Astrocyte of the cerebellum (primary cell): Measurements from ENCODE around the gene KLHL21.
A peak's percentile ranks its signal among the peaks of the same experiment; 100 is the strongest.
"Not testable (repeated sequence)": the region's sequence is repeated elsewhere in the genome, so short reads cannot be mapped to it uniquely, and the experiment has no call there.

ENCODE experiments used
- DNase-seq: peaks from one replicate; pipeline ENCODE4 v3.0.0-alpha.2; 2011; ENCODE audit warnings: low read depth
- H3K4me3 ChIP-seq: 2 replicates; pipeline ENCODE4 v1.5.1; 2011; ENCODE audit warnings: mild to moderate bottlenecking, low read depth, low read length, moderate library complexity
- in situ Hi-C: cut with HindIII; loops from 2 replicates; pipeline ENCODE4 v1.10.0; 2017; ENCODE audit warnings: low sequenced_read_pairs
- TF ChIP-seq, protein P1 (sequence below): IDR thresholded peaks from 2 replicates; pipeline ENCODE4 v1.5.1; 2012; ENCODE audit warnings: low read length, low read depth, moderate library complexity, mild to moderate bottlenecking; ENCODE audit errors: missing control alignments

Gene KLHL21

GRCh38 chr1:6638226-6638625 lies 35.6 kb upstream of the KLHL21 start:
- H3K4me3 ChIP-seq = no peak overlapping the region
- TF ChIP-seq, protein P1, sequence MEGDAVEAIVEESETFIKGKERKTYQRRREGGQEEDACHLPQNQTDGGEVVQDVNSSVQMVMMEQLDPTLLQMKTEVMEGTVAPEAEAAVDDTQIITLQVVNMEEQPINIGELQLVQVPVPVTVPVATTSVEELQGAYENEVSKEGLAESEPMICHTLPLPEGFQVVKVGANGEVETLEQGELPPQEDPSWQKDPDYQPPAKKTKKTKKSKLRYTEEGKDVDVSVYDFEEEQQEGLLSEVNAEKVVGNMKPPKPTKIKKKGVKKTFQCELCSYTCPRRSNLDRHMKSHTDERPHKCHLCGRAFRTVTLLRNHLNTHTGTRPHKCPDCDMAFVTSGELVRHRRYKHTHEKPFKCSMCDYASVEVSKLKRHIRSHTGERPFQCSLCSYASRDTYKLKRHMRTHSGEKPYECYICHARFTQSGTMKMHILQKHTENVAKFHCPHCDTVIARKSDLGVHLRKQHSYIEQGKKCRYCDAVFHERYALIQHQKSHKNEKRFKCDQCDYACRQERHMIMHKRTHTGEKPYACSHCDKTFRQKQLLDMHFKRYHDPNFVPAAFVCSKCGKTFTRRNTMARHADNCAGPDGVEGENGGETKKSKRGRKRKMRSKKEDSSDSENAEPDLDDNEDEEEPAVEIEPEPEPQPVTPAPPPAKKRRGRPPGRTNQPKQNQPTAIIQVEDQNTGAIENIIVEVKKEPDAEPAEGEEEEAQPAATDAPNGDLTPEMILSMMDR = no peak
- in situ Hi-C loops = no loop called here
- DNase-seq = peak; percentile 57

DNA sequence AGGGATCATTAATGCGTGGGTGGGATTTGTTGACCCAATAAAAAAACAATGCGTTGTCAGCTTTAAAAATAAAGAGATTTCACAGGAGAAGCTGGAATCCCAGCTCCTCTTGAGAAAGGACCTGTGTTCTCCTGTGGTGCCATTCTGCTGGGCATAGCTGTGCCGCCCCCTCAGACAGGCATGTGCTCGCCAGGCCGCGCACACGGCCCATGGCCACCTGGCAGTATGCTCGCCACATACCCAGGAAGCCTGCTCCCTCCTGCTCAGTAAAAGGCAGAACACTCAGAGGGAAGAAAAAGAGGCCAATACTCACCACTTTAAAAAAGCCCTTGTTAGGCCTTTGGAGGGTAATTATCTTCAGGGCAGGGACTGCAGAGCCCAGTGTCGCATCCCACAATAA lies 35.1 kb upstream of the KLHL21 start:
- in situ Hi-C loops = no loop called here
- no peak overlapping the region for H3K4me3 ChIP-seq
- TF ChIP-seq, protein P1 = no peak
- no peak for DNase-seq

DNA sequence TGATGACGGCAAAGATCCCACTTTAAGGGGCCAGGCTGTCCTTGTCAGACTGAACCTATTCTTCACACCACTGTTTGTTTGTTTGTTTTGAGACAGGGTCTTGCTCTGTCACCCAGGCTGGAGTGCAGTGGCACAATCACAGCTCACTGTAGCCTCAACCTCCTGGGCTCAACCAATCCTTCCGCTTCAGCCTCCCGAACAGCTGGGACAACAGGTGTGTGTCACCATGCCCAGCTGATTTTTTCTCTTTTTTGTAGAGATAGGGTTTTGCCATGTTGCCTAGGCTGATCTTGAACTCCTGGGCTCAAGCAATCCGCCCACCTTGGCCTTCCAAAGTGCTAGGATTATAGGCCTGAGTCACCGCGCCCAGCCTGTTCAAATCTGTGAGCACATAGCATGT lies 34.1 kb upstream of the KLHL21 start:
- DNase-seq, in situ Hi-C loops, H3K4me3 ChIP-seq: not testable (repeated sequence)

GRCh38 chr1:6635910-6636760 lies 33.5 kb upstream of the KLHL21 start:
- in situ Hi-C loops = no loop called here

GRCh38 chr1:6635161-6635909 lies 32.7 kb upstream of the KLHL21 start:
- no peak for DNase-seq
- in situ Hi-C loops = no loop called here

More at GRCh38 chr1:6635910-6636760, 33.5 kb upstream of the KLHL21 start:
- no peak for DNase-seq
- TF ChIP-seq, protein P1 = no peak
- H3K4me3 ChIP-seq = no peak overlapping the region

DNA sequence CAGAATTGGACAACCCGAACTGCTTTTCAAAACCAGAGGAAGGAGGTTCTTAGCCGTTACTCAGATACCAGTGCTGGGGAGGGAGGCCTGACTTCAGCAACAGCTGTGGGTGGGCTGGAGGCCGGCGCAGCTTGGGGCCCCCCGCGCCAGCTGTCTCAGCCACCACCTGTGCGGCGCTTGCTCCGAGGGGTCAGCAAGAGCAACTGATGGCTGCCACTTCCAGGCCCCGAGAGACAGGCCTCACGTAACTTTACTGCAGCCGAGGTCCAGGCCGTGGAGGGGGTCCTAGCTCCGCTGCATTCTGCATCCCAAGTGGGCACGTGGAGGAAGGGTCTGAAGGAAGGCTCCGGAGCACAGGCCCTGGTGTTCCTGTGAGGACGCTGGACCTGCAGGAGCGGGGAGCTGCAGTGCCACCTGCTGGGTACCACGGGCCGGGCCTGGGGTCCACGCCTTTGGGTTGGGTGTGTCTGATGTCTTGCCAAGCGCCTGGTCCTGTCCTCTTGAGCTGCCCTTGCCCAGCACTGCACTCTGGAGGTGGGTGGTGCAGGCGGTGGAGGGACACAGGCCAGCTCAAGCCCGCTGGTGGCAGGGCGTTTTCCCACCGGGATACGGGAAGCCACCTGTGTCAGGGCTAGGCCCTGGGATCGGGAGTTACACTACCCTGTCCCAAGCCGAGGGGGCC lies 31.8 kb upstream of the KLHL21 start:
- H3K4me3 ChIP-seq = no peak overlapping the region
- TF ChIP-seq, protein P1 = peak; percentile 42
- in situ Hi-C loops = no loop called here
- no peak for DNase-seq

More at GRCh38 chr1:6635161-6635909, 32.7 kb upstream of the KLHL21 start:
- TF ChIP-seq, protein P1 = no peak
- H3K4me3 ChIP-seq = no peak overlapping the region
